Right lobe of liver (tissue), 6 donors: ENCODE data around the gene DHRS3. TPM values are rescaled to one million over a fixed set of nuclear protein-coding genes. Genes with fewer than 3 reads are reported as not detected.

Experiments used
- ATAC-seq, 4 donors: fragments of 200-7000 bp; cut with Tn5 transposase; one replicate each; pipeline ENCODE4 v1.9.1; 2020; ENCODE audit warnings: mild to moderate bottlenecking in 4 of 4, moderate library complexity in 4 of 4
- DNase-seq, 3 donors: peaks; one replicate each; pipeline ENCODE4 v3.0.0-alpha.2; 2020
- H3K27ac ChIP-seq, 3 donors: fragments of 200-600 bp; one replicate each; pipeline ENCODE4 v1.8.0; 2022
- H3K27me3 ChIP-seq, 2 donors: fragments of 200-600 bp; one replicate each; pipeline ENCODE4 v1.8.0; 2022
- H3K36me3 ChIP-seq, 4 donors: fragments of 200-600 bp; sonication (generic) in 1 of 4; one replicate each; pipeline versions ENCODE4 v1.5.1 to v1.8.0; 2017 to 2022; ENCODE audit warnings: control low read depth in 1 of 4
- H3K4me1 ChIP-seq, 4 donors: fragments of 200-600 bp; sonication (generic) in 1 of 4; one replicate each; pipeline versions ENCODE4 v1.5.1 to v1.8.0; 2017 to 2022; ENCODE audit warnings: control low read depth in 1 of 4
- H3K4me3 ChIP-seq, 3 donors: fragments of 200-600 bp; one replicate each; pipeline ENCODE4 v1.8.0; 2022
- H3K9me3 ChIP-seq, 4 donors: fragments of 200-600 bp; sonication (generic) in 1 of 4; one replicate each; pipeline versions ENCODE4 v1.5.1 to v1.8.0; 2017 to 2022; ENCODE audit warnings: control low read depth in 1 of 4
- POLR2A ChIP-seq: fragments of 450-650 bp; IDR thresholded peaks from one replicate; pipeline ENCODE4 v1.6.1; 2017; ENCODE audit warnings: antibody characterized with exemption, mild to moderate bottlenecking
- WGBS: methylation state at CpG from one replicate; pipeline ENCODE4 v1.1.6; 2018; ENCODE audit warnings: low coverage, low lambda C conversion rate; ENCODE audit not compliant: insufficient coverage; ENCODE audit errors: missing lambda C conversion rate; 5-methylcytosine and 5-hydroxymethylcytosine counted together
- intact Hi-C, 2 donors: fragments of 100-400 bp; cut with DNase I; formaldehyde crosslinking; loops; one replicate each; pipeline versions ENCODE4 v1.11.2 to v1.14.1; 2022
- total RNA-seq, 6 experiments: library from RNA; depleted of rRNA in 2 of 6; stranded (reverse); fragments of >200 nt in 2 of 6; fragmentation: NEBNext Ultra II Directional in 3 of 6; extraction: Animal tissue kit (Norgen Biotek cat#: 25700) in 3 of 6; gene quantifications; one replicate each; pipeline versions ENCODE4 v1.1.0 to v1.2.4, GENCODE V29; 2016 to 2023
- TF ChIP-seq, protein P1 (sequence below), 4 donors: fragments of 200-600 bp in 3 of 4; fragments of 450-650 bp in 1 of 4; IDR thresholded peaks; one replicate each; pipeline versions ENCODE4 v1.5.1 to v1.8.0; 2016 to 2022; ENCODE audit warnings: antibody characterized with exemption in 4 of 4, mild to moderate bottlenecking in 2 of 4
- donor health status: DM: no; HTN: yes; CAD: no.
- donor health status: DM: no; HTN: no; CAD: no.
- donor health status: DM: no; HTN: no; CAD: no.
- donor health status: DM: no; HTN: yes; CAD: no.
- donor health status: DM: no; HTN: yes; CAD: no.

DHRS3 gene
- total RNA-seq, 6 experiments from 2014 or later = 132 to 252 (median 172) TPM

- 35% methylated on average over 4 of the region's 4 CpGs for WGBS
- DNase-seq = no peak
- Histone ChIP-seq H3K4me1 (peaks cover 0 to 7% (median 3%) of the 10 kb centered on the region in 4 donors), H3K36me3 (no peaks in the 10 kb centered on the region), H3K4me3 (no peak overlapping the region), H3K9me3 (no peaks in the 10 kb centered on the region), H3K27me3 (no peaks in the 10 kb centered on the region), H3K27ac (no peak overlapping the region)
- intact Hi-C loops = no loop called here
- no peak for TF ChIP-seq POLR2A
- TF ChIP-seq, protein P1, sequence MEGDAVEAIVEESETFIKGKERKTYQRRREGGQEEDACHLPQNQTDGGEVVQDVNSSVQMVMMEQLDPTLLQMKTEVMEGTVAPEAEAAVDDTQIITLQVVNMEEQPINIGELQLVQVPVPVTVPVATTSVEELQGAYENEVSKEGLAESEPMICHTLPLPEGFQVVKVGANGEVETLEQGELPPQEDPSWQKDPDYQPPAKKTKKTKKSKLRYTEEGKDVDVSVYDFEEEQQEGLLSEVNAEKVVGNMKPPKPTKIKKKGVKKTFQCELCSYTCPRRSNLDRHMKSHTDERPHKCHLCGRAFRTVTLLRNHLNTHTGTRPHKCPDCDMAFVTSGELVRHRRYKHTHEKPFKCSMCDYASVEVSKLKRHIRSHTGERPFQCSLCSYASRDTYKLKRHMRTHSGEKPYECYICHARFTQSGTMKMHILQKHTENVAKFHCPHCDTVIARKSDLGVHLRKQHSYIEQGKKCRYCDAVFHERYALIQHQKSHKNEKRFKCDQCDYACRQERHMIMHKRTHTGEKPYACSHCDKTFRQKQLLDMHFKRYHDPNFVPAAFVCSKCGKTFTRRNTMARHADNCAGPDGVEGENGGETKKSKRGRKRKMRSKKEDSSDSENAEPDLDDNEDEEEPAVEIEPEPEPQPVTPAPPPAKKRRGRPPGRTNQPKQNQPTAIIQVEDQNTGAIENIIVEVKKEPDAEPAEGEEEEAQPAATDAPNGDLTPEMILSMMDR (IDR thresholded peaks at IDR 0.05) = no peak
- ATAC-seq = no peak
Observed at GRCh38 chr1:12626888-12627287, 8.9 kb upstream of the DHRS3 start.

GRCh38 chr1:12625276-12625675, 7.3 kb upstream of the DHRS3 start:
- Histone ChIP-seq H3K36me3 (no peaks in the 10 kb centered on the region), H3K4me3 (no peak overlapping the region), H3K27ac (no peak overlapping the region), H3K4me1 (peaks cover 0 to 21% (median 10%) of the 10 kb centered on the region in 4 donors), H3K27me3 (no peaks in the 10 kb centered on the region), H3K9me3 (no peaks in the 10 kb centered on the region)
- ATAC-seq = no peak
- 74% methylated on average over 6 of the region's 6 CpGs for WGBS
- DNase-seq = no peak
- intact Hi-C loops = no loop called here
- TF ChIP-seq, protein P1 (IDR thresholded peaks at IDR 0.05) = no peak
- TF ChIP-seq POLR2A = no peak

DNA sequence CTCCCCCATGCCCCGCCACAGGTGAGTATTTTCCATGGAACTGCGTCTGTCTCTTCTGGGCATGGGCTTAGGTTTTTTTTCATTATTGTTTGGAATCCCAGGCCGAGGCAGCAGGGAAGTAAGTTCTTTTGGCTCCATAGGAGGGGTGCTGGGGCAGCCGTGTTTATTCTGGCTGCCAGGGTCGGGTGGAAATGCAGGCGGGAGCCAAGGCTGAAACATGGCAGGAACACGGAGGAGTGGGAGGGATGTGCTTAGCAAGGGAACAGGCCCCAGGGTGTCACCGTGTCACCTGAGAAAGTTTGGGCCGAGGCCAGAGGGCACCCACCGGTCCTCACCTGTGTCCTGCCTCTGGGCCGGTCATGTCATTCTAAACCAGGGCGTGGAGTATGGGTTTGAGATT, 4.5 kb upstream of the DHRS3 start:
- DNase-seq = peak in 1 of 3 donors; percentile 25
- no peaks in the 10 kb centered on the region for H3K27me3 ChIP-seq
- no peak for ATAC-seq
- 44% methylated on average over 8 of the region's 12 CpGs for WGBS
- no peaks in the 10 kb centered on the region for H3K36me3 ChIP-seq
- H3K9me3 ChIP-seq = no peaks in the 10 kb centered on the region
- no peak for TF ChIP-seq POLR2A
- TF ChIP-seq, protein P1 (IDR thresholded peaks at IDR 0.05) = no peak
- H3K4me1 ChIP-seq = peaks cover 0 to 29% (median 11%) of the 10 kb centered on the region in 4 donors
- intact Hi-C loops = no loop called here
- H3K27ac ChIP-seq = no peak overlapping the region
- H3K4me3 ChIP-seq = no peak overlapping the region

- Histone ChIP-seq H3K9me3 (no peaks in the 10 kb centered on the region), H3K4me3 (no peak overlapping the region), H3K27me3 (no peaks in the 10 kb centered on the region), H3K27ac (no peak overlapping the region), H3K36me3 (no peaks in the 10 kb centered on the region), H3K4me1 (peaks cover 0 to 29% (median 11%) of the 10 kb centered on the region in 4 donors)
- DNase-seq (peak in 1 of 3 donors; percentile 33), ATAC-seq (no peak)
- TF ChIP-seq, protein P1 (IDR thresholded peaks at IDR 0.05) = peak in 1 of 4 donors; percentile 13
- TF ChIP-seq POLR2A = no peak
- 37% methylated on average over 8 of the region's 15 CpGs for WGBS
- intact Hi-C loops = no loop called here
Observed at GRCh38 chr1:12621346-12622335, 3.6 kb upstream of the DHRS3 start.
